HepG2 (cell line): ENCODE data around the gene EGFR.

Experiments used
- ARID3A ChIP-seq: IDR thresholded peaks from 2 replicates; pipeline ENCODE4 v1.6.1; 2012; ENCODE audit warnings: low read depth, low read length, improper control_type of control experiment
- DPF2 ChIP-seq: sonication (generic); formaldehyde crosslinking; IDR thresholded peaks from 2 replicates; pipeline ENCODE4 v1.4.0; 2020; ENCODE audit warnings: mild to moderate bottlenecking, low read depth, missing genetic modification reagents, borderline replicate concordance
- HNRNPK ChIP-seq: fragments of 200-400 bp; formaldehyde crosslinking; IDR thresholded peaks from 2 replicates; pipeline ENCODE4 v1.6.1; 2018; ENCODE audit warnings: low read length, low read depth, moderate library complexity, mild to moderate bottlenecking; ENCODE audit not compliant: poor library complexity, severe bottlenecking
- HOXA5 ChIP-seq: sonication (generic); formaldehyde crosslinking; IDR thresholded peaks from 2 replicates; pipeline ENCODE4 v1.4.0; 2020; ENCODE audit warnings: missing genetic modification reagents
- HOXA9 ChIP-seq: sonication (generic); formaldehyde crosslinking; IDR thresholded peaks from 2 replicates; pipeline ENCODE4 v1.8.1; 2022; ENCODE audit warnings: missing genetic modification reagents, mild to moderate bottlenecking, moderate library complexity, borderline replicate concordance
- PHF20 ChIP-seq: sonication (generic); formaldehyde crosslinking; IDR thresholded peaks from 2 replicates; pipeline ENCODE4 v1.5.0; 2020; ENCODE audit warnings: mild to moderate bottlenecking, missing genetic modification reagents
- STAT6 ChIP-seq: sonication (generic); formaldehyde crosslinking; IDR thresholded peaks from 2 replicates; pipeline ENCODE4 v1.4.0; 2020; ENCODE audit warnings: missing genetic modification reagents, mild to moderate bottlenecking, borderline replicate concordance
- TRIM24 ChIP-seq: sonication (generic); formaldehyde crosslinking; IDR thresholded peaks from 2 replicates; pipeline ENCODE4 v1.8.0; 2022; ENCODE audit warnings: mild to moderate bottlenecking, missing genetic modification reagents
- ZNF296 ChIP-seq: sonication (generic); formaldehyde crosslinking; conservative IDR thresholded peaks from 2 replicates; pipeline ENCODE4 v1.5.0; 2020; ENCODE audit warnings: mild to moderate bottlenecking, missing genetic modification reagents
- ZNF660 ChIP-seq: sonication (generic); formaldehyde crosslinking; IDR thresholded peaks from 2 replicates; pipeline ENCODE4 v1.5.1; 2020; ENCODE audit warnings: mild to moderate bottlenecking, low read depth, missing genetic modification reagents, borderline replicate concordance
- ZNF777 ChIP-seq: sonication (generic); formaldehyde crosslinking; IDR thresholded peaks from 2 replicates; pipeline ENCODE4 v1.4.0; 2020; ENCODE audit warnings: missing genetic modification reagents

GRCh38 chr7:55063633-55064032 lies 44.8 kb downstream of the EGFR start:
- TF ChIP-seq ZNF296 (CRISPR knock-in tag) = no peak
- TF ChIP-seq PHF20 (CRISPR knock-in tag) = no peak
- TF ChIP-seq STAT6 = no peak
- no peak for TF ChIP-seq HOXA5 (CRISPR knock-in tag)
- TF ChIP-seq HNRNPK = no peak
- TF ChIP-seq TRIM24 (CRISPR knock-in tag) = no peak
- no peak for TF ChIP-seq ZNF777 (CRISPR knock-in tag)
- TF ChIP-seq ZNF660 (CRISPR knock-in tag) = no peak
- TF ChIP-seq DPF2 (CRISPR knock-in tag) = no peak
- TF ChIP-seq ARID3A = no peak
- TF ChIP-seq HOXA9 = no peak
